Effector memory CD8-positive, alpha-beta T cell (primary cell): ENCODE measurements around the gene MAGI1.

ENCODE experiments used
- ATAC-seq: fragments of 150-1000 bp; cut with Tn5 transposase; replicated peaks from 2 replicates; pipeline ENCODE4 v1.10.0; 2021; ENCODE audit warnings: mild to moderate bottlenecking, moderate library complexity
- DNase-seq, 3 experiments: peaks; one replicate each; pipeline ENCODE4 v3.0.0; 2021
- H3K27ac Mint-ChIP-seq, 2 donors: one replicate each; pipeline ENCODE4 v1.8.0; 2022; ENCODE audit warnings: mild to moderate bottlenecking in 2 of 2, mixed read lengths in 2 of 2, moderate library complexity in 2 of 2
- H3K27me3 Mint-ChIP-seq, 2 donors: one replicate each; pipeline ENCODE4 v1.8.0; 2022; ENCODE audit warnings: mixed read lengths in 2 of 2
- H3K36me3 Mint-ChIP-seq: one replicate; pipeline ENCODE4 v1.8.0; 2022; ENCODE audit warnings: mild to moderate bottlenecking, moderate library complexity, mixed read lengths; ENCODE audit not compliant: insufficient read depth
- H3K4me1 Mint-ChIP-seq, 2 donors: one replicate each; pipeline ENCODE4 v1.8.0; 2022; ENCODE audit warnings: low read depth in 2 of 2, mixed read lengths in 2 of 2
- H3K4me3 Mint-ChIP-seq, 2 donors: one replicate each; pipeline ENCODE4 v1.8.0; 2022; ENCODE audit warnings: mild to moderate bottlenecking in 2 of 2, mixed read lengths in 2 of 2, moderate library complexity in 2 of 2
- H3K9me3 Mint-ChIP-seq, 2 donors: one replicate each; pipeline ENCODE4 v1.8.0; 2022; ENCODE audit warnings: mixed read lengths in 2 of 2

MAGI1 gene

GRCh38 chr3:65356331-65357248 is 682.1 kb downstream of the MAGI1 start:
- peaks cover 5% of the 10 kb centered on the region in 2 donors for H3K9me3 Mint-ChIP-seq
- peaks cover 4 to 10% of the 10 kb centered on the region in 2 donors for H3K27me3 Mint-ChIP-seq
- DNase-seq (no peak), ATAC-seq (no peak)
- H3K27ac Mint-ChIP-seq: no peak overlapping the region
- peaks cover 0 to 3% of the 10 kb centered on the region in 2 donors for H3K4me1 Mint-ChIP-seq
- no peaks in the 10 kb centered on the region for H3K36me3 Mint-ChIP-seq
- no peak overlapping the region for H3K4me3 Mint-ChIP-seq

GRCh38 chr3:65354880-65355279 is 683.8 kb downstream of the MAGI1 start:
- Mint-ChIP-seq H3K27ac (no peak overlapping the region), H3K4me3 (no peak overlapping the region), H3K4me1 (peaks cover 0 to 3% of the 10 kb centered on the region in 2 donors), H3K27me3 (peaks cover 4 to 10% of the 10 kb centered on the region in 2 donors), H3K36me3 (no peaks in the 10 kb centered on the region), H3K9me3 (peaks cover 7 to 15% of the 10 kb centered on the region in 2 donors)
- DNase-seq: no peak
- ATAC-seq: no peak

DNA sequence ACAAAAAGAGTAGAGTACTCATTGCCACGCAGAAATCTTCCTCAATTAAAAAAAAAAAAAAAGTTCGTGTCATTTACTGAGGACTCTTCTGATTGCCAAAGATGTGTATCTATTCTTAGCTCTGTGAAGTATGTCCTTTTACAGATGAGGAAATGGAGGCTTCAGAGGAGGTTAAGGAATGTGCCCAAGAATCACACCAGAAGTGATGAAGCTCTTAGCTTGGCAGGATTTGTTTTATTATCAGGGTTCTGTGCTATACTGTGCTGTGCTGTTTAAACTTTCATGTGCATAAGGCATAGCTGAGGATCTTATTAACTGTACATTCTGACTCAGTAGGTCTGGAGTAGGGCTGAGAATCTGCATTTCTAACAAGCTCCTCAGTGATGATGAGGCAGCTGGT is 685.8 kb downstream of the MAGI1 start:
- Mint-ChIP-seq H3K36me3 (no peaks in the 10 kb centered on the region), H3K27ac (no peak overlapping the region), H3K27me3 (peaks cover 4 to 10% of the 10 kb centered on the region in 2 donors), H3K4me1 (peaks cover 0 to 3% of the 10 kb centered on the region in 2 donors), H3K4me3 (no peak overlapping the region), H3K9me3 (peaks cover 7 to 19% of the 10 kb centered on the region in 2 donors)
- ATAC-seq (no peak), DNase-seq (no peak)

- no peaks in the 10 kb centered on the region for H3K36me3 Mint-ChIP-seq
- no peak overlapping the region for H3K4me3 Mint-ChIP-seq
- H3K4me1 Mint-ChIP-seq: no peaks in the 10 kb centered on the region
- H3K9me3 Mint-ChIP-seq: peaks cover 4 to 19% of the 10 kb centered on the region in 2 donors
- H3K27me3 Mint-ChIP-seq: peaks cover under 1 to 4% of the 10 kb centered on the region in 2 donors
- DNase-seq: no peak
- no peak for ATAC-seq
- H3K27ac Mint-ChIP-seq: no peak overlapping the region
Observed at GRCh38 chr3:65351753-65352152, 687.0 kb downstream of the MAGI1 start.

DNA sequence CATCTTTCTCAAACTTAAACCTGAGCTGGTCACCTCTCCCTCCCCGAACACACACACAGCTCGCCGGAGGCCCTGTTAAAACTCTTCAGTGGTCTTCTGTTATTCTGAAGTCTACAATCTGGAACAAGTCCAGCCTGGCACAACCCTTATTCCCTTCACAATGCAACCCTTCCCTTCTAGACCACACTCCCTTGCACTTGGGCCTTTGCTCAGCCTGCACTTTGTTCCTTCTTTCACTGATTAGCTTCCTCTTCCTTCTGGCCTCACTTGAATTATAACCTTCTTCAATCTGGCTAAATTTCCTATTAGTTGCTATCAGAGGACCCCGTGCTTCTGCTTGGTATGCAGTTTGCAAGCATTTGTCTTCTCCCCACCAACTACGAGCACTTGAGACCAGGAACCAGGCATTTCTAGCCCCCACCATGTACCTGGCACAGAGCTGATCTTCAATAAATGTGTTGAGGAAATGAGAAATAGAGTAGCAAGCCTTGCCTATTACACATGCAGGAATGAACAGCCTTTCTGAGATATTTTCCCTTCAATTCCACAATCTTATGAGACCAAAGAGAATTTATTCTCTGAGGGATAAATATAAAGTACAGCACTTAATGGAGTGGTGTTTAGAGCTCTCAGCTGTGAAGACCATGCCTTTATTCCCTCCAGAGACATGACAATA is 687.8 kb downstream of the MAGI1 start:
- Mint-ChIP-seq H3K9me3 (peaks cover 4 to 19% of the 10 kb centered on the region in 2 donors), H3K36me3 (no peaks in the 10 kb centered on the region), H3K27ac (no peak overlapping the region), H3K27me3 (no peaks in the 10 kb centered on the region), H3K4me3 (no peak overlapping the region), H3K4me1 (no peaks in the 10 kb centered on the region)
- ATAC-seq (no peak), DNase-seq (no peak)

GRCh38 chr3:65348398-65348995 is 690.2 kb downstream of the MAGI1 start:
- no peak for DNase-seq
- no peak for ATAC-seq
- H3K27ac Mint-ChIP-seq: no peak overlapping the region
- peaks cover 5 to 19% of the 10 kb centered on the region in 2 donors for H3K9me3 Mint-ChIP-seq
- no peaks in the 10 kb centered on the region for H3K36me3 Mint-ChIP-seq
- H3K27me3 Mint-ChIP-seq: no peaks in the 10 kb centered on the region
- H3K4me1 Mint-ChIP-seq: no peaks in the 10 kb centered on the region
- H3K4me3 Mint-ChIP-seq: no peak overlapping the region

- H3K36me3 Mint-ChIP-seq: no peaks in the 10 kb centered on the region
- no peak overlapping the region for H3K4me3 Mint-ChIP-seq
- H3K4me1 Mint-ChIP-seq: no peaks in the 10 kb centered on the region
- no peaks in the 10 kb centered on the region for H3K27me3 Mint-ChIP-seq
- DNase-seq (no peak), ATAC-seq (no peak)
- peaks cover 5 to 19% of the 10 kb centered on the region in 2 donors for H3K9me3 Mint-ChIP-seq
- H3K27ac Mint-ChIP-seq: no peak overlapping the region
Observed at GRCh38 chr3:65347166-65347565, 691.6 kb downstream of the MAGI1 start.

GRCh38 chr3:65344846-65345245 is 693.9 kb downstream of the MAGI1 start:
- no peak for DNase-seq
- Mint-ChIP-seq H3K4me3 (no peak overlapping the region), H3K27ac (no peak overlapping the region), H3K36me3 (no peaks in the 10 kb centered on the region), H3K4me1 (no peaks in the 10 kb centered on the region), H3K9me3 (peaks cover 9 to 19% of the 10 kb centered on the region in 2 donors), H3K27me3 (no peaks in the 10 kb centered on the region)
- ATAC-seq: no peak

DNA sequence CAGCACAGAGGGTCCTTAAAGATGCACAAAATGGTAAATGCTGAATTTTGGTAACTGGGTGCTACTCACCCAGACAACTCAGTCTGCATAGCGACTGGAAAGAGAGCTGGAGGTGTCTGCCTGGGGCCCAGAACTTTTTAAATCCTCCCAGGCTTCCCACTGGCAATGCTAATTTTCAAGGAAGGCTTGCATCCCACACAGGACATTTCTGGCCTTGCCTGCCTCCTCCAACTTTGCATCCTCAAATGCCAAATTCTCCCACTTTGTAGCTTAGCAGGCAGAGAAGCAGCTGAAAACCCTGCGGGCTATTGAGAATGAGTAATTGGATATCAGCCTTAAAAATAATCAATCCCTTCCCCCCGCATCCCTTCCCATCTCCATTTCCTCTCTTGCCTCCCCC is 694.3 kb downstream of the MAGI1 start:
- Mint-ChIP-seq H3K4me1 (no peaks in the 10 kb centered on the region), H3K4me3 (no peak overlapping the region), H3K36me3 (no peaks in the 10 kb centered on the region), H3K27ac (no peak overlapping the region), H3K9me3 (peaks cover 9 to 15% of the 10 kb centered on the region in 2 donors), H3K27me3 (no peaks in the 10 kb centered on the region)
- no peak for DNase-seq
- no peak for ATAC-seq

- DNase-seq: no peak
- H3K4me1 Mint-ChIP-seq: no peaks in the 10 kb centered on the region
- peaks cover 9 to 11% of the 10 kb centered on the region in 2 donors for H3K9me3 Mint-ChIP-seq
- no peak overlapping the region for H3K27ac Mint-ChIP-seq
- no peaks in the 10 kb centered on the region for H3K27me3 Mint-ChIP-seq
- H3K4me3 Mint-ChIP-seq: no peak overlapping the region
- ATAC-seq: no peak
- H3K36me3 Mint-ChIP-seq: no peaks in the 10 kb centered on the region
Observed at GRCh38 chr3:65343736-65344135, 695.0 kb downstream of the MAGI1 start.

- H3K4me3 Mint-ChIP-seq: no peak overlapping the region
- no peak for ATAC-seq
- peaks cover 9 to 11% of the 10 kb centered on the region in 2 donors for H3K9me3 Mint-ChIP-seq
Observed at GRCh38 chr3:65343026-65343425, 695.7 kb downstream of the MAGI1 start.

GRCh38 chr3:65342084-65342683 is 696.5 kb downstream of the MAGI1 start:
- no peak for ATAC-seq
- no peak for DNase-seq
- H3K4me1 Mint-ChIP-seq: no peaks in the 10 kb centered on the region
- no peak overlapping the region for H3K27ac Mint-ChIP-seq
- no peak overlapping the region for H3K4me3 Mint-ChIP-seq
- peaks cover 9 to 11% of the 10 kb centered on the region in 2 donors for H3K9me3 Mint-ChIP-seq
- H3K27me3 Mint-ChIP-seq: no peaks in the 10 kb centered on the region
- H3K36me3 Mint-ChIP-seq: no peaks in the 10 kb centered on the region

More at GRCh38 chr3:65343026-65343425, 695.7 kb downstream of the MAGI1 start:
- H3K27ac Mint-ChIP-seq: no peak overlapping the region
- no peaks in the 10 kb centered on the region for H3K27me3 Mint-ChIP-seq
- DNase-seq: no peak
- H3K4me1 Mint-ChIP-seq: no peaks in the 10 kb centered on the region
- no peaks in the 10 kb centered on the region for H3K36me3 Mint-ChIP-seq

DNA sequence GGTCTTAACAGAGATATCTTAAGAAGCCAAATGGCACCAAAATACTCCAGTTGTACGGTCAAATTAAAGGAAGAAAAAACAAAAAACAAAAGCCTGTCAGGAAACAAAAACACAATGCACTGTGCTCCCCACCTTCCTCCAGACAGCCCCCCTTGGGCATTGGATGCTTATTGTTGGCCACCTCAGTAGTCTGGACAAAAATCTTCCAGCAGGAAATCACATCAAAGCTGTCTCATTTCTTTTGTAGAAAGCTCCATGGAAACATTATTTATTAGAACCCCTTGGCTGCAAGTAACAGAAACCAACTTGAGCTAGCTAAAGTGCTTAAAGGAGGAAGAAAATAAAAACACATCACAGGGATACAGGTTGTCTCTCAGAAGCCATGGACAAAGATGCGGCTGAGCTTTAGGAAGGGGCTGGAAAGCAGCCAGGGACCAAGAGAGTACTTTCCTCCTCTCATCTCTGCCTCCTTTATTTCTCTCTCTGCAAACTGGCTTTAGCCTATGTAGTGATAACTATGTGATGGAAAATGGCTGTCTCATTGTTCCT is 699.5 kb downstream of the MAGI1 start:
- ATAC-seq: no peak
- no peak overlapping the region for H3K27ac Mint-ChIP-seq
- no peaks in the 10 kb centered on the region for H3K36me3 Mint-ChIP-seq
- DNase-seq: no peak
- no peaks in the 10 kb centered on the region for H3K27me3 Mint-ChIP-seq
- no peaks in the 10 kb centered on the region for H3K4me1 Mint-ChIP-seq
- H3K4me3 Mint-ChIP-seq: no peak overlapping the region
- peaks cover 17 to 25% of the 10 kb centered on the region in 2 donors for H3K9me3 Mint-ChIP-seq
